Measurements from ENCODE around the gene AGAP3. TPM values are rescaled to one million over a fixed set of nuclear protein-coding genes. Genes with fewer than 3 reads are reported as not detected.

Gene AGAP3
- polyA plus RNA-seq, 4 donors, result 56.0 to 71.1 (median 63.4) TPM

DNA sequence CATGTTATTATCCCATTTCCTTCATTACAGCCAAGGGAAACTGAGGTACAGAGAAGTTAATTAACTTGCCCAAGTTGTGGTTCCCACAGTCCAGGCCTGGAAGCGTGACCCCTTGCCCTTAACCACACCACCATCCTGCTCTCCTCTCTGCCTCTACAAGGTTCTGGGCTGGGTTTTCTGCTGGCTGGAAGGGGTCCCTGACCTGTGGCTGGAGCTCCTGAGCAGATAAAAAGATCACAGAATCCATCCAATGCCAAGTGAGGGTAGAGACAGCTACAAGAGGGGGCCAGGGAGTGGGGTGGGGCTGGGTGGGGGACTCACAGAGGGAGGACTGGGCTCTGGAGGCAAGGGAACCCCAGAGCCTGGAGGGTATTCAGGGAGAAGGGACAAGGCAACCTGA, 91.0 kb downstream of the AGAP3 start:
- no peak for DNase-seq (ENCODE audit: low read depth in 4 of 4, low spot score in 3 of 4)

DNA sequence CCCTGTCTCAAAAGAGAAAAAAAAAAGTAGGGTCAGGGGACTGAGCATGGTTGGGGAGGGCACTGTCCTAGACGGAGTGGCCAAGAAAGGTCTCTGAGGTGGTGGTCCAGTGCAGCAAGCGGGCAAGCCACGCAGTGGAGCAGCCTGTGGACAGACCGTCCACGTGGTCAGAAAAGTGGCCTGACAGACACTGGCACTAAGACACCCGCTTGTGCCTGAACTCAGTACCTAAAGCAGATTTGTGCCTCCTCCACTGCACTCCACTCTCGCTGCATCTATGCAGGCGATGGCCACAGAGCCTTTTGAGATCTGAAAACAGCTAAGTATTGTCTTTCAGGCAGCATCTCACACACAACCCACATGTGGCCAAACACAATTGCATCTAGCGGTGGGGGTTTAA, 92.0 kb downstream of the AGAP3 start:
- no peak for DNase-seq (ENCODE audit: low read depth in 4 of 4, low spot score in 3 of 4)

DNA sequence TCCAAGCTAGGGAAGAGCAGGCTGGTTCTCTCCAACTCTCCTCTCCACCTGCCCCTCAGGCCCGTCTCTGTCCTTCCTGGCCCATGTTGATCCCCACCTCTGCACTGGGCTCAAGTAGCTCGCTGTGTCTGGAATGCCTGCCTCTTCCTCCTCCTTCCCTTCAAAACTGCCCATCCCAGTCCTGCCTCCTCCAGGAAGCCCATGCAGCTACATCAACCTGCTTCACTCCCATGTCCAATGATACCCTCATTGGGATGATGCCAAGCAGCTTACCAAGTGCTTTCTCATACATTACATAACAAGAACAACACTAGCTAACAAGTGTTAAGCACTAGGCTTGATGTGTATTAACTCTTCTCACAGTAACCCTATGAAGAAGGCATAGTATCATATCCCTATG, 92.6 kb downstream of the AGAP3 start:
- no peak for DNase-seq (ENCODE audit: low read depth in 4 of 4, low spot score in 3 of 4)

DNA sequence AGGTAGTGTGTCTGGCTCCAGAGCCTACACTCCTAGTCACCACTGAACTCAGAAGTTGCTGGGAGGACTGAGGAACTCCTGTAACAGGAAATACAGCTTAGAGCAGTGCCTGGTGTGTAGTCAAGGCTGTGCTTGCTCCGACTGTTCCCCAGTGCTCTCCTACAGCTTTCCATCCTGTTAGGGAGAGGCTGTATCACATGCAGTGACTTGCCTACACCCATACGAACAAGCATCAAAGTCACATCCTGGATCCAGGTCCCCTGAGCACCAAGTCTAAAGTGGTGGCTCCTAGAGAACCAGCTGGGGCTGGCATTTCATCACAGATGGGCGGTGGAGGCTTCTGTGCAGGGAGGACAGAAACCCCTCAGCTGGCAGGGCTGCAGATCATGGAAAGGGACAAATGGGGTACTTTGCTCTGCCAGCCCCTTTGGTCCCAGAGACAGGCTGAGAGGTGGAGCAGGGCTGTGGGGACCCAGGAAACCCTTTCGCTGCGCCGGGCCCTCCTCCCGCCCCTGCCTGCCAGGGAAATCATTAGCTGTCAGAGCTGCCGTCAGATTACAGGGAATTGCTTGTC, 93.1 kb downstream of the AGAP3 start:
- no peak for DNase-seq (ENCODE audit: low read depth in 4 of 4, low spot score in 3 of 4)

DNA sequence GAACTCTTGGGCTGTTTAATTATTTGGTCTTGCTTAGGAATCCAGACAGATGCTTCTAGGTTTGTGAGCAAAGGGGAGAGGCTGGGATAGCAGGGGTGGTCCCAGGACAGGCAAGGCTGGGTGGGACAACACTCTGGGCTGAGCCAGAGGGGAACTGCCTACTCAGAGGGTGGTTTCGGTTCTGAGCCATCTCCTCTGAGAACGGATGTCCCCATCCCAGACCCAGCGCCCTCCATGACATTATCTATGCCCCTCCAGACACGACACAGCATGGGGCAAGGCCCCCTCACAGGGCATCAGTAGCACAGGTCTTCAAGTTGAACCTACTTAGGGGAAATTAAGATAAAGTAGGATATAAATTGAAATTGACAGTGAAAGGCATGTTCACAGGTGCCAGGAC, 93.7 kb downstream of the AGAP3 start:
- no peak for DNase-seq (ENCODE audit: low read depth in 4 of 4, low spot score in 3 of 4)

DNA sequence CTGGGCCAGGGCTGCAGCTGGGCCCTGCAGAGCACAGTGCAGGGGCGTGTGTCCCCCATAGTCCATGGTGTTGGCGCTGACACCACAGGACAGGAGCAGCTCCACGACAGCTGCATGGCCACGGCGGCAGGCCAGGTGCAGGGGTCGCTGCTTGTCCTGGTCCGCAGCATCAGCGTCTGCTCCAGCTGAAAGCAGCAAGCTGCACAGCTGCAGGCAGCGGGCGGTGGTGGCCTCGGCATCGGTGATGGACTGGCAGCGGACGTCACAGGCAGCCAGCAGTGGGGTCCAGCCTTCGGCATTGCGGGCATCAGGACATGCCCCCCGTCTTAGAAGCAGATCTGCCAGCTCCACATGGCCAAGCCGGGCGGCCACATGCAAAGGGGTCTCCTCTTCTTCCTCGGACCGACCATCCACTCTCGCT, 94.7 kb downstream of the AGAP3 start:
- no peak for DNase-seq (ENCODE audit: low read depth in 4 of 4, low spot score in 3 of 4)

DNA sequence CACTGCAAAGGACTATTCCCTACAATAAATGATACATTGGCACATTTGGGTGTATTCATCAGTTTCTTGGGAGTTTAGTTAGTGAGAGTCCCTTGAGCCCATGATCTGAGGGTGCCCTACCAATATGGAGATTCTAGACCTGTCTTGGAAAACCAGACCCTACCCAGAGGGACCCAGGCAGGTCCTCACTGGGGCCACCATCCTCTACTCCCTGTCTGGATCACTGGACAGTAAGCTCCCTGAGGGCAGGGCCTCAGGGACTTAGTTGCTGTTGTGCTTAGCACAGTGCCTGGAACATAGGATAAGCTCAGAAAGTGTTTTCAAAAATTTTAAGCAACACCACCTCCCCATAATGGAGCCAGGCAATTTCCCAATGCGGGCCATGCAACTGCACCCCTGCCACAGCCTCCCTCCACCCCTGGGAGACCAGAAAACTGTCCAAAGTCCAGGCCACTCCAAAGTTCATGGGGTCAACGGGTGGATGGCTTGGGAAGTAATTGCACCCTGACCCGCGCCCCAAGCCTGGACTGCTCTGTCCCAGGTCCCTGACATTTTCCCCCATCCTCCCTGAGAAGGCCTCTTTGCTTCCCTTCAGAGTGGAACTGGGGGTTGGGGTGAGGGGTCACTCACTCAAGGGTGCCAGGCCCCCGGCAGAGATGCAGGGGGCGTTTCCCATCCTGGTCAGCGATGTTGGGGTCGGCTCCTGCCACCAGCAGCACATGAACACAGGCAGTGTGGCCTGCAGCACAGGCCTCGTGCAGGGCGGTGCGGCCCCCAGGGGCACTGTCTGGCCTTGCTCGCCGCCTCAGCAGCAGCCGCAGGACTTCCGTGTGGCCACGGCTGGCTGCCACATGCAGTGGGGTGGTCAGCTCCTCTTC, 99.7 kb downstream of the AGAP3 start:
- no peak for DNase-seq (ENCODE audit: low read depth in 4 of 4, low spot score in 3 of 4)

DNA sequence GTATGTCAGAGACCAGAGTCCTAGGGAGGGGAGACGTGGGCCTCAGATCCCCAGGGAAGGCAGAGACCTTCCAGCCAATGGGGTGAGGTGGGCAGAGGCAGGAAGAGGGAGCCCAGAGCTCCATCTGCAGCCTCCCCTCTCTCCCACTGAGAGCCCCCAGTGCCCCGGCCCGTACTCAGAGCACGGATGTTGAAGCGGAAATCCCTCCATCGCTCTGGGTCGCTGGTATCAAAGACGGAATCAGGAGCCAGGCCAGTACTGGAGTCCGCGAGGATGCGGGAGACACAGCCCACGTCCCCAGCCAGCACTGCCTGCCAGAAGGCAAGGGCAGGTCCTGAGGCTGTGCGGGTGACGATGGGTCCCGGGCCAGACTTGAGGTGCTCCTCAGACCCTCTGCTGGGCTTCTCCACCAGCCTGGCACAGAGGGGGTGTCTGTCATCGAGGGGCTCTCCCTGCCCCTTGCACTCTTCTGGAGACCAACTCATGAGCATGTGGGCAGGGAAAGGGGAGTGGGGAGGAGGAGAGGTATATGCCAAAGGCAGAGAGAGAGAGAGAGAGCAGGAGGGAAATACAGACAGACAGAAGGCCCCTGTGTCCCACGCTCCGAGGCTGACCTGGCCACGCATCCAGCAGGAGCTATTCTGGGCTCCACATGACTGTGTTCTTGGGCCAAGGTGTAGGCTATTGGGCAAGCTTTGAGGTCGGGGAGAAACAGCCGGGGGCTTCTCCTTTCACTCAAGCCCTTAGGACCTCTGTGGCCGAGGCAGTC, 100.5 kb downstream of the AGAP3 start, which contains the start of gene ASB10:
TSS of gene ASB10 (minus strand) at position 611 of the 769 bp plus-strand sequence. CDS start at position 491, 120 bp downstream.
- no peak for DNase-seq (ENCODE audit: low read depth in 4 of 4, low spot score in 3 of 4)

DNA sequence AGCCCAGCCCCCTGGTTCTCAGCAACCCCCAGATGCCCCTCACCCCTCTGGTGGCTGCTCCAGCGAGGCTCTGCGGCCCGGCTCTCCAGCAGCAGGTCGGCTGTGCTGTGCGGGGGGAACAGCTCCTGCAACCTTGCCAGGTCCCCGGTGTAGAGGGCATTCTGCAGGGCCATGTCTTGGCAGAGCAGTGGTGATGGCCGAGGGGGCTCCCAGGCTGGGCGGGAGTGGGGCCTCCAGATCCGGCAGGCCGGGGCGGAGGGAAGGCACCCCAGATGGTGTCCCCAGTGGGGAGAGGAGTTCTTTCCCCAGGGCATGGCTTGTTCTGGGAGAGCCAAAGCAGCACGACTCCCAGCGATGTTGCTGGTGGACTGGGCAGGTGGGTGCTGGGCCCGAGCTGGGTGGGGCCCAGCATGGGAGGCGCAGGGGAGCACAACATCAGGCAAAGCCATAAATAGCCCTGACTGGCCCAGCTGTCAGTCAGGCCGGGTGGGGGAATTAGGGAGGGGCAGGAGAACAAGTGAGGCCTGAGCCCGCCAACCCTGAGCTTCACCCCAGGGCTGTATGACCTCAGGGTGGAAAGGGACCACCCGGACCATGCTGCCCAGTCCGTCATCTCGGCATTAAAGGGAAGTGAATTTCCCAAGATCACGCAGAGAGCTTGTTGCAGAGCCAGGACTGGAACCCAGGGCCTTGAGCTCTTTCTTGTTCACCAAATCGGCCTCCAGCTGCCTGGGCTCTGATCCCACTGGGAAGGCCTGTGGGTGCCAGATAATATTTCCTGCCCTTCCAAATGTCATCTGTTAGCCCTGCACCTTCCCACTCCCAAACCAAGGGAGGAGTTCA, 101.4 kb downstream of the AGAP3 start:
- DNase-seq (ENCODE audit: low read depth in 4 of 4, low spot score in 3 of 4), result no peak

DNA sequence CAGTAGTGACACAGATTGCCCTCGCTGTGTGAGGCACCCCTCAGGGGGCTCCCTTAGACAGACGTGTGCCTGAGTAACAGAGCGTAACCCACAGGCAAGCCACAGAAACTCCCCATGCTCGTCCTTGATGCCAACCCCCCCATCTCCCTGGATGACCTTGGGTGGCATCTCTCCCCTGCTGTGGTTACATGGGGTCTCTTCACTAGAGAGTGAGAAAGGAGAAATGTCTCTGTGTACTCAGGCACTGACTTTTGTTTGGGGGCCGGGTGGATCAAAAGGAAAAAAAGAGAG, 101.9 kb downstream of the AGAP3 start:
- DNase-seq (ENCODE audit: low read depth in 4 of 4, low spot score in 3 of 4), result no peak

DNA sequence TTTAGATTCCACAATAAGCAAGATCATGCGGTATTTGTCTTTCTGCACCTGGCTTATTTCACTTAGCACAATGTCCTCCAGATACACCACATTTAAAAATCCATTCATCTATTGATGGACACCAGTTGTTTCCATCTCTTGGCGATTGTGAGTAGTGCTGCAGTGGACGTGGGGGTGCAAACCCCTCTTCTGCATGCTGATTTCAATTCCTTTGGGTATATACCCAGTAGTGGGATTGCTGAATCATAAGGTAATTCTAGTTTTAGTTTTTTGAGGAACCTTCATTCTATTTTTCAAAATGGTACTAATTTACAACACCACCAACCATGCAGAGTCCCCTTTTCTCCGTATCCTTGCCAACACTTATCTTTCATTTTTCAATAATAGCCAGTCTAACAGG, 102.8 kb downstream of the AGAP3 start:
- DNase-seq (ENCODE audit: low read depth in 4 of 4, low spot score in 3 of 4), result no peak

DNA sequence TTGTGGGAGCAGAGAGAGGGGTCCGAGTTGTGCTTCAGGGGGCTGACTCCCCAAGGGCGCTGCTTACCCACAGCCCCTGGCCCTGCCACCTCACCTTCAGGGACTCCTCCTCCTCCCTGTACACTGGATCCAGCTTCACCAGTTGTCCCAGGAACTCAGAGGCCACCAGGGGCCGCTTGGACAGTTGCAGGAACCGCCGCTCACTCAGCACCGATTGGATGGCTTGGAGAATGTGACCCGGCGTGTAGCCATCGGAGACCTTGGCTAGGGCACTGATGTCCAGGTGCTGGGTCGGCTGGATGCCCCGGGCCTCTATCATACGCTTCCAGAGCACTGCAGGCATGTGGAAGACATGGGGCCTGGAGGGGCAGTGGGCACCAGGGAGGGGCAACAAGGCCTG, 105.3 kb downstream of the AGAP3 start:
- no peak for DNase-seq (ENCODE audit: low read depth in 4 of 4, low spot score in 3 of 4)

DNA sequence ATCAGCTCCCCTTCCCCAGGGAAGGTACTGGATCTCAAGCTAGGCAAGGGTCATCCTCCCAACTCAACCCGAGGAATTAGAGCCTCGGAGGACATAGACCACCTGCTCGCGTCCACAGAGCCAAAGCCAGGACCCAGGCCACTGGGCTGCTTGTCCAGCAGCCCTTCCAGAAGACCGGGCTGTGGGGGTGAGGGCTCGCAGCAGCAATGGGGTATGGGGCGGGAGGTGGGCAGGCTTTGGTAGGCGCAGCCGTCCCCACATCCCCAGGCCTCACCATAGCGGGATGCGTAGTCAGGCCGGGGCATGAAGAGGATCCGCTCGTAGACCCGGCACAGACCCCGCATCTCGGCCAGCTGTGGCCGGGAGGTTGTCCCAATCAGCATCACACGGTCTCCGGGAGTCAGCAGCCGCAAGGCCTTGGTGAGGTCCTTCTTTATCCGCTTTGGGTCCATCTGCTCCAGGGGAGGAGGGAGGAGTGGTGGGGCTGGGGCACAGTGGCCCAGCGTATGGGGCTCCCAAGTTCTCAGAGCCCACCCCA, 105.8 kb downstream of the AGAP3 start:
- DNase-seq (ENCODE audit: low read depth in 4 of 4, low spot score in 3 of 4), result no peak

DNA sequence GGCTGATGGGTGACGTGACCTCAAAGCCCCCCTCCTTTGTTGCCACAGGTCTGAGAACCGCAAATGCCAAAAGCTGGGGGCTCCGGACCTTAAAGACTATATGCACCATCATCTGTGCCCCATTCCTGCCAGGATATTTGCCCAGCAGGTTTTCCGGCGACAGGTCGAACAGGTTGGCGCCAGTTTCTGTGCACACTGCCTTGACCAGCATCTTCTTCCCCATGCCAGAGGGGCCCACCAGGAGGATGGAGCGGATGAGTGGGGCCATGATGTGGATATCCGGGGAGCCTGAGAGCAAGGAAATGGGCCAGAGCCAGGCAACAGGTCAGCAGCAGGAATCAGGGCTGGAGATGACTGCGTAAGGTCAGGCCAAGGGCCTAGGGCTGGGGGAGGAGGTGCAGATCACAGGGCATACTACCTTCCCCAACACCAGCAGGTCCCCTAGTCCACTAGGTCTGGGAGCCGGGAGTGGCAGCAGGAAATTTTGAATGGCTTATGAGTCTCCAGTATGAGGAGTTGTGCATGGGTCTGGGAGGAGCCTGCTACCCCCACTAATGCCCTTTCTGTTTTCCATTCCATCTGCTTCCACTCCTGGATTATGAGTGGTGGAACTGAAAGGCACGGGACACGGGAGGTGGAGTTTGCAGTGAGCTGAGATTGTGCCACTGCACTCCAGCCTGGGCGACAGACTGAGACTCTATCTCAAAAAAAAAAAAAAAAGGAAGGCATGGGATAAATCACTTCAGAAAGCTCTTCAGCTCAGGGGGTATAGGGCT, 107.1 kb downstream of the AGAP3 start:
- DNase-seq (ENCODE audit: low read depth in 4 of 4, low spot score in 3 of 4), result no peak

Other genes starting within 250 kb of the AGAP3 start
- 100 to 1,000 TPM in 1 of 4 donors, 10 to 100 TPM in 3; 32.0 to 108 (median 60.4) TPM for gene AOC1, start 234.0 kb upstream of the AGAP3 start, polyA plus RNA-seq (ENCODE audit: insufficient read length in 4 of 4)
- gene KCNH2, start 108.2 kb upstream of the AGAP3 start, polyA plus RNA-seq (ENCODE audit: insufficient read length in 4 of 4), result 10 to 100 TPM; 14.3 to 26.1 (median 17.7) TPM
- gene NOS3, start 95.5 kb upstream of the AGAP3 start, polyA plus RNA-seq (ENCODE audit: insufficient read length in 4 of 4), result 10 to 100 TPM in 2 of 4 donors, 1 to 10 TPM in 2; 9.1 to 14.2 (median 10.3) TPM
- gene ATG9B, start 62.0 kb upstream of the AGAP3 start, polyA plus RNA-seq (ENCODE audit: insufficient read length in 4 of 4), result 1 to 10 TPM in 3 of 4 donors, under 1 TPM in 1; 0.65 to 2.5 (median 2.0) TPM
- 10 to 100 TPM; 18.7 to 23.7 (median 21.3) TPM for gene ABCB8, start 58.0 kb upstream of the AGAP3 start, polyA plus RNA-seq (ENCODE audit: insufficient read length in 4 of 4)
- gene ASIC3, start 37.9 kb upstream of the AGAP3 start, polyA plus RNA-seq (ENCODE audit: insufficient read length in 4 of 4), result 1 to 10 TPM; 1.9 to 2.2 (median 2.1) TPM
- gene CDK5, start 28.6 kb upstream of the AGAP3 start, polyA plus RNA-seq (ENCODE audit: insufficient read length in 4 of 4), result 10 to 100 TPM; 15.8 to 19.0 (median 17.6) TPM
- gene SLC4A2, start 26.9 kb upstream of the AGAP3 start, polyA plus RNA-seq (ENCODE audit: insufficient read length in 4 of 4), result 100 to 1,000 TPM in 1 of 4 donors, 10 to 100 TPM in 3; 89.0 to 104 (median 93.9) TPM
- 10 to 100 TPM; 49.5 to 77.1 (median 50.8) TPM for gene FASTK, start 5.7 kb upstream of the AGAP3 start, polyA plus RNA-seq (ENCODE audit: insufficient read length in 4 of 4)
- 10 to 100 TPM; 26.2 to 43.0 (median 27.9) TPM for gene TMUB1, start 3.0 kb upstream of the AGAP3 start, polyA plus RNA-seq (ENCODE audit: insufficient read length in 4 of 4)
- gene GBX1, start 81.2 kb downstream of the AGAP3 start, polyA plus RNA-seq (ENCODE audit: insufficient read length in 4 of 4), result under 1 TPM in 3 of 4 donors, not detected in 1; 0.13 to 0.24 (median 0.22) TPM
- not detected for gene ASB10, start 100.8 kb downstream of the AGAP3 start, polyA plus RNA-seq (ENCODE audit: insufficient read length in 4 of 4)
- not detected for gene H2BK1, start 124.0 kb downstream of the AGAP3 start, polyA plus RNA-seq (ENCODE audit: insufficient read length in 4 of 4)
- 10 to 100 TPM; 25.1 to 28.6 (median 27.6) TPM for gene ABCF2, start 140.7 kb downstream of the AGAP3 start, polyA plus RNA-seq (ENCODE audit: insufficient read length in 4 of 4)
- 10 to 100 TPM; 23.9 to 29.4 (median 25.3) TPM for gene CHPF2, start 146.0 kb downstream of the AGAP3 start, polyA plus RNA-seq (ENCODE audit: insufficient read length in 4 of 4)
- 10 to 100 TPM; 61.3 to 71.7 (median 66.9) TPM for gene SMARCD3, start 162.2 kb downstream of the AGAP3 start, polyA plus RNA-seq (ENCODE audit: insufficient read length in 4 of 4)